HepG2 (cell line): ENCODE results near the gene ING1.

Source experiments
- CEBPB ChIP-seq: IDR thresholded peaks from 2 replicates; pipeline ENCODE4 v1.6.1; 2011; ENCODE audit warnings: low read depth, low read length, improper control_type of control experiment, borderline replicate concordance
- CREB1 ChIP-seq, 2 experiments: fragments of 450-650 bp in 1 of 2; IDR thresholded peaks; 2 replicates each; pipeline ENCODE4 v1.6.1; 2016 to 2017; ENCODE audit warnings: control low read depth in 1 of 2, mild to moderate bottlenecking in 1 of 2, missing compliant biosample characterization in 1 of 2, missing genetic modification characterization in 1 of 2
- CTCF ChIP-seq: sonication (generic); formaldehyde crosslinking; IDR thresholded peaks from 2 replicates; pipeline ENCODE4 v1.5.0; 2020; ENCODE audit warnings: mild to moderate bottlenecking, missing genetic modification reagents, moderate library complexity
- EZH2 ChIP-seq: conservative IDR thresholded peaks from 2 replicates; pipeline ENCODE4 v1.6.1; 2012; ENCODE audit warnings: mild to moderate bottlenecking, low read depth, low read length, moderate library complexity
- KAT2B ChIP-seq: fragments of 150-350 bp; IDR thresholded peaks from 2 replicates; pipeline ENCODE4 v1.6.1; 2014; ENCODE audit warnings: low read depth, low read length, borderline replicate concordance
- KMT2B ChIP-seq: IDR thresholded peaks from 2 replicates; pipeline ENCODE4 v1.6.1; 2016; ENCODE audit warnings: missing genetic modification reagents, missing compliant biosample characterization
- MAZ ChIP-seq, 2 experiments: sonication (generic) in 1 of 2; formaldehyde crosslinking in 1 of 2; IDR thresholded peaks; 2 replicates each; pipeline versions ENCODE4 v1.5.0 to v1.6.1; 2012 to 2020; ENCODE audit warnings: low read depth in 2 of 2, mild to moderate bottlenecking in 2 of 2, borderline replicate concordance in 1 of 2, improper control_type of control experiment in 1 of 2, low read length in 1 of 2, missing genetic modification reagents in 1 of 2, moderate library complexity in 1 of 2
- POLR2A ChIP-seq, 2 experiments: IDR thresholded peaks; 2 replicates each; pipeline ENCODE4 v1.6.1; 2011; ENCODE audit warnings: low read depth in 2 of 2, low read length in 2 of 2, mild to moderate bottlenecking in 1 of 2, moderate library complexity in 1 of 2; ENCODE audit not compliant: insufficient read depth in 1 of 2
- REPIN1 ChIP-seq: sonication (generic); formaldehyde crosslinking; IDR thresholded peaks from 2 replicates; pipeline ENCODE4 v1.8.0; 2022; ENCODE audit warnings: missing genetic modification reagents, low read depth, mild to moderate bottlenecking, borderline replicate concordance
- SNRNP70 ChIP-seq: fragments of 200-400 bp; formaldehyde crosslinking; IDR thresholded peaks from 2 replicates; pipeline ENCODE4 v1.6.1; 2017; ENCODE audit warnings: mild to moderate bottlenecking, low read depth, low read length, moderate library complexity
- YY1 ChIP-seq: IDR thresholded peaks from 2 replicates; pipeline ENCODE4 v1.6.1; 2011; ENCODE audit warnings: low read length, low read depth, moderate library complexity, mild to moderate bottlenecking; ENCODE audit not compliant: insufficient read depth, insufficient replicate concordance
- ZNF280B ChIP-seq: sonication (generic); formaldehyde crosslinking; IDR thresholded peaks from 2 replicates; pipeline ENCODE4 v1.5.0; 2020; ENCODE audit warnings: missing genetic modification reagents, mild to moderate bottlenecking, borderline replicate concordance
- TF ChIP-seq, protein P1 (sequence below): sonication (generic); formaldehyde crosslinking; IDR thresholded peaks from 2 replicates; pipeline ENCODE4 v1.5.1; 2020; ENCODE audit warnings: mild to moderate bottlenecking, missing genetic modification reagents, moderate library complexity

DNA sequence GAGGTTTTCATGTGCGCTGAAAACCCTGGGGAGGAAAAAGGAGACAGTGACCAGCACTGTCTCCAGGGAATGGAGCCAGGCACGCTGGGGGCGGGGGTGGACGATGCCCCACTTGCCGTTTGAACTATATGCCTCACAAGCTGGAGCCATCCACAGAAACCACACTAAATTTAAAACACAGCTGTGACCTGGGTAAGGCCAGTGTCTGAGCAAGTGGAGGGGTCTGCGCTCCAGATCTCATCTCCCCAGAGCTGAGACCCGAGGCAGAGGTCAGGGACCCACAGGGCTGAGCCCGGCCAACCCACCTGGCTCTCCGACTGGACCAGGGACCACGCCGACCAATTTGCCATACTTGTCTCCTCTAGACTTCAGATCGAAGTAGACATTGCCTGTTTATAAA, 30.8 kb upstream of the ING1 start:
- no peak for TF ChIP-seq KMT2B (CRISPR knock-in tag)
- TF ChIP-seq CREB1 (IDR thresholded peaks at IDR 0.05), result no peak
- TF ChIP-seq CREB1 (CRISPR knock-in tag; IDR thresholded peaks at IDR 0.05), result no peak
- TF ChIP-seq YY1, result no peak
- TF ChIP-seq MAZ (IDR thresholded peaks at IDR 0.05; ENCODE audit: borderline replicate concordance, low read depth, low read length), result no peak
- TF ChIP-seq MAZ (CRISPR knock-in tag; IDR thresholded peaks at IDR 0.05; ENCODE audit: low read depth), result no peak
- no peak for TF ChIP-seq CEBPB
- TF ChIP-seq POLR2A (IDR thresholded peaks at IDR 0.05; ENCODE audit: insufficient read depth in 1 of 2, low read depth in 2 of 2, low read length in 2 of 2), result no peak
- no peak for TF ChIP-seq REPIN1
- no peak for TF ChIP-seq SNRNP70
- no peak for TF ChIP-seq EZH2
- TF ChIP-seq ZNF280B (CRISPR knock-in tag), result no peak
- TF ChIP-seq KAT2B, result no peak
- TF ChIP-seq, protein P1, sequence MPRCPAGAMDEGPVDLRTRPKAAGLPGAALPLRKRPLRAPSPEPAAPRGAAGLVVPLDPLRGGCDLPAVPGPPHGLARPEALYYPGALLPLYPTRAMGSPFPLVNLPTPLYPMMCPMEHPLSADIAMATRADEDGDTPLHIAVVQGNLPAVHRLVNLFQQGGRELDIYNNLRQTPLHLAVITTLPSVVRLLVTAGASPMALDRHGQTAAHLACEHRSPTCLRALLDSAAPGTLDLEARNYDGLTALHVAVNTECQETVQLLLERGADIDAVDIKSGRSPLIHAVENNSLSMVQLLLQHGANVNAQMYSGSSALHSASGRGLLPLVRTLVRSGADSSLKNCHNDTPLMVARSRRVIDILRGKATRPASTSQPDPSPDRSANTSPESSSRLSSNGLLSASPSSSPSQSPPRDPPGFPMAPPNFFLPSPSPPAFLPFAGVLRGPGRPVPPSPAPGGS (CRISPR knock-in tag), result no peak
- no peak for TF ChIP-seq CTCF (CRISPR knock-in tag)
